Measurements from ENCODE around the gene MTF2. TPM values are rescaled to one million over a fixed set of nuclear protein-coding genes. Genes with fewer than 3 reads are reported as not detected.

The MTF2 gene
- total RNA-seq, 1 experiment from 2014 or later = 47.1 TPM

- TF ChIP-seq CTCF (IDR thresholded peaks at IDR 0.05; ENCODE audit: unreplicated experiment) = no peak
Measured at GRCh38 chr1:93033029-93033428, 46.1 kb upstream of the MTF2 start.

GRCh38 chr1:93033785-93034184 is 45.3 kb upstream of the MTF2 start:
- BruUV-seq (replicated peaks) = no TSS peak
- intact Hi-C loops (cut with micrococcal nuclease; ENCODE audit: unreplicated experiment) = no loop called here

More at GRCh38 chr1:93033029-93033428, 46.1 kb upstream of the MTF2 start:
- no peak for DNase-seq
- peaks cover 20% of the 10 kb centered on the region for H3K27me3 Mint-ChIP-seq (ENCODE audit: unreplicated experiment)
- CTCF ChIA-PET = no interaction called here
- no peak overlapping the region for H3K4me3 Mint-ChIP-seq (ENCODE audit: low read depth, unreplicated experiment)
- H3K36me3 Mint-ChIP-seq (ENCODE audit: insufficient read depth, unreplicated experiment) = no peaks in the 10 kb centered on the region
- intact Hi-C loops (cut with micrococcal nuclease; ENCODE audit: unreplicated experiment) = no loop called here
- H3K4me1 Mint-ChIP-seq (ENCODE audit: low read depth, unreplicated experiment) = no peaks in the 10 kb centered on the region
- no TSS peak for BruUV-seq (replicated peaks)
- no peak overlapping the region for H3K27ac Mint-ChIP-seq (ENCODE audit: unreplicated experiment)
- H3K9me3 Mint-ChIP-seq (ENCODE audit: low read depth, unreplicated experiment) = no peaks in the 10 kb centered on the region

GRCh38 chr1:93034397-93034796 is 44.7 kb upstream of the MTF2 start:
- peaks cover 7% of the 10 kb centered on the region for H3K27me3 Mint-ChIP-seq (ENCODE audit: unreplicated experiment)
- CTCF ChIA-PET = no interaction called here
- BruUV-seq (replicated peaks) = no TSS peak
- intact Hi-C loops (cut with micrococcal nuclease; ENCODE audit: unreplicated experiment) = no loop called here
- DNase-seq = no peak
- no peak overlapping the region for H3K4me3 Mint-ChIP-seq (ENCODE audit: low read depth, unreplicated experiment)
- H3K9me3 Mint-ChIP-seq (ENCODE audit: low read depth, unreplicated experiment) = no peaks in the 10 kb centered on the region
- H3K27ac Mint-ChIP-seq (ENCODE audit: unreplicated experiment) = no peak overlapping the region
- no peaks in the 10 kb centered on the region for H3K4me1 Mint-ChIP-seq (ENCODE audit: low read depth, unreplicated experiment)
- H3K36me3 Mint-ChIP-seq (ENCODE audit: insufficient read depth, unreplicated experiment) = no peaks in the 10 kb centered on the region
- TF ChIP-seq CTCF (IDR thresholded peaks at IDR 0.05; ENCODE audit: unreplicated experiment) = no peak

More at GRCh38 chr1:93033785-93034184, 45.3 kb upstream of the MTF2 start:
- no peak for DNase-seq
- no peak overlapping the region for H3K4me3 Mint-ChIP-seq (ENCODE audit: low read depth, unreplicated experiment)
- peaks cover 13% of the 10 kb centered on the region for H3K27me3 Mint-ChIP-seq (ENCODE audit: unreplicated experiment)
- H3K36me3 Mint-ChIP-seq (ENCODE audit: insufficient read depth, unreplicated experiment) = no peaks in the 10 kb centered on the region
- no peaks in the 10 kb centered on the region for H3K4me1 Mint-ChIP-seq (ENCODE audit: low read depth, unreplicated experiment)
- CTCF ChIA-PET = no interaction called here
- TF ChIP-seq CTCF (IDR thresholded peaks at IDR 0.05; ENCODE audit: unreplicated experiment) = no peak
- no peaks in the 10 kb centered on the region for H3K9me3 Mint-ChIP-seq (ENCODE audit: low read depth, unreplicated experiment)
- no peak overlapping the region for H3K27ac Mint-ChIP-seq (ENCODE audit: unreplicated experiment)

GRCh38 chr1:93036672-93037071 is 42.4 kb upstream of the MTF2 start:
- Mint-ChIP-seq H3K4me1 (ENCODE audit: low read depth, unreplicated experiment) (no peaks in the 10 kb centered on the region), H3K9me3 (ENCODE audit: low read depth, unreplicated experiment) (no peaks in the 10 kb centered on the region)

More at GRCh38 chr1:93036672-93037071, 42.4 kb upstream of the MTF2 start:
- BruUV-seq (replicated peaks) = no TSS peak
- DNase-seq = no peak
- intact Hi-C loops (cut with micrococcal nuclease; ENCODE audit: unreplicated experiment) = no loop called here
- no peak for TF ChIP-seq CTCF (IDR thresholded peaks at IDR 0.05; ENCODE audit: unreplicated experiment)
- CTCF ChIA-PET = interaction anchor here (0.7 kb wide), 1 partner anchor 31 kb away, joined by 7 read pairs; no protein-coding TSS in a partner anchor
- H3K4me3 Mint-ChIP-seq (ENCODE audit: low read depth, unreplicated experiment) = no peak overlapping the region
- H3K36me3 Mint-ChIP-seq (ENCODE audit: insufficient read depth, unreplicated experiment) = no peaks in the 10 kb centered on the region
- H3K27ac Mint-ChIP-seq (ENCODE audit: unreplicated experiment) = no peak overlapping the region
- no peaks in the 10 kb centered on the region for H3K27me3 Mint-ChIP-seq (ENCODE audit: unreplicated experiment)

All from Calu3 (cell line).